ENCODE data around the gene C16orf74. TPM values are rescaled to one million over a fixed set of nuclear protein-coding genes. Genes with fewer than 3 reads are reported as not detected.

C16orf74 gene
- total and polyA plus RNA-seq, 12 donors: 0.16 to 3.2 (median 0.46) TPM; not detected in 1

DNA sequence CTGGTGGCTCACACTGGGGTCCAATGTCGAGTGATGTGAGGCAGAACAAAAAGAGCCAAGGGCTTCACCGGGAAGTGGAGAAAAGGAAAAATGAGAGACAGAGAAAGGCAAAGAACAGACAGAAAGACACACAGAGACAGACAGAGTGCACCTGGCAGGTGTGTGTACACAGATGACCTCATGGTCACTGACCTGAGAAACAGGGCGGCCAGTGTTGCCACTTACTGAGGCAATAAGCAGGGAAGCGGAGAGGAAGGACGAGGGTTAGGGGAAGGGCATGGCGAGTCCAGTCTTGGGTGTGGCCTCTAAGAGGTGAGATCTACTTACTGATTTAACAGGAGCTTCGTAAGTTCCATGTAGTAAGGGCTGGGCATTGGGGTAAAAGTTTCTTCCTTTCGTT, 69.6 kb downstream of the C16orf74 start:
- 90 to 97% (median 95%) methylated on average over 8 of the region's 8 CpGs for WGBS, 4 donors
- intact Hi-C loops (cut with DNase I): no loop called here
- H3K4me3 ChIP-seq: no peak overlapping the region
- TF ChIP-seq, protein P1, sequence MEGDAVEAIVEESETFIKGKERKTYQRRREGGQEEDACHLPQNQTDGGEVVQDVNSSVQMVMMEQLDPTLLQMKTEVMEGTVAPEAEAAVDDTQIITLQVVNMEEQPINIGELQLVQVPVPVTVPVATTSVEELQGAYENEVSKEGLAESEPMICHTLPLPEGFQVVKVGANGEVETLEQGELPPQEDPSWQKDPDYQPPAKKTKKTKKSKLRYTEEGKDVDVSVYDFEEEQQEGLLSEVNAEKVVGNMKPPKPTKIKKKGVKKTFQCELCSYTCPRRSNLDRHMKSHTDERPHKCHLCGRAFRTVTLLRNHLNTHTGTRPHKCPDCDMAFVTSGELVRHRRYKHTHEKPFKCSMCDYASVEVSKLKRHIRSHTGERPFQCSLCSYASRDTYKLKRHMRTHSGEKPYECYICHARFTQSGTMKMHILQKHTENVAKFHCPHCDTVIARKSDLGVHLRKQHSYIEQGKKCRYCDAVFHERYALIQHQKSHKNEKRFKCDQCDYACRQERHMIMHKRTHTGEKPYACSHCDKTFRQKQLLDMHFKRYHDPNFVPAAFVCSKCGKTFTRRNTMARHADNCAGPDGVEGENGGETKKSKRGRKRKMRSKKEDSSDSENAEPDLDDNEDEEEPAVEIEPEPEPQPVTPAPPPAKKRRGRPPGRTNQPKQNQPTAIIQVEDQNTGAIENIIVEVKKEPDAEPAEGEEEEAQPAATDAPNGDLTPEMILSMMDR (IDR thresholded peaks at IDR 0.05): no peak
- no peak for TF ChIP-seq POLR2A (IDR thresholded peaks at IDR 0.05)
- DNase-seq: no peak
- H3K27me3 ChIP-seq: no peaks in the 10 kb centered on the region
- H3K9me3 ChIP-seq (replicated peaks in 1 of 3): no peaks in the 10 kb centered on the region
- no peaks in the 10 kb centered on the region for H3K4me1 ChIP-seq (replicated peaks in 1 of 2)
- peaks cover 0 to 8% of the 10 kb centered on the region in 2 donors for H3K36me3 ChIP-seq (replicated peaks in 1 of 2)
- no peak overlapping the region for H3K27ac ChIP-seq

DNA sequence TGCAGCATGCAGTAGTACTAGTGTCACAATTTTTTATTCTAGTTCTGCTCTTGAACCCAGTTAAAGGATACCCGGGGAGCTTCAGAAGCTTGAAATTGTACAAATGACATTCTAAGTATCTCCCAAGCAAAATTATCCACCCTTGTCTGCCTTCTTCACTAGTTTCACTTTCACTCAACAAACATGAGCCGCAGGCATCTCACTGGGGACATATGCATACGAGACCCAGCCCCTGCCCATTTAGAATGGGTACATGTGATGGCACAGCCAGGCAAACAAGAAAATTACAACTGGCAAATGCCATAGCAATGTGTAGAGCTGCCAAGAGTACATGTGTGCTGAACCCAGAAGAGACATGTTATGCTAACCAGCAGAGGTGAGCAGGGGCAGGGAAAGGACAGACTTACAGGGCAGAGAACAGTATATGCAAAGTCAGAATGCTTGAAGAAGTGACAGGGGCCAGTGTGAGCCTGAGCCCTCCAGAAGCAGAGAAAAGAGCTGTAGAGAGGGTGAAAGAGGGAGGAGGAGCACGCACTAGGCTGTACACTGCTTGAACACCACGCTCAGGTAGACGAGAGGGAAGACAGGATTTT, 70.4 kb downstream of the C16orf74 start:
- Histone ChIP-seq H3K27me3 (no peaks in the 10 kb centered on the region), H3K27ac (no peak overlapping the region), H3K4me3 (no peak overlapping the region), H3K4me1 (replicated peaks in 1 of 2) (peaks cover 0 to 2% of the 10 kb centered on the region in 2 donors), H3K36me3 (replicated peaks in 1 of 2) (peaks cover 0 to 13% of the 10 kb centered on the region in 2 donors), H3K9me3 (replicated peaks in 1 of 3) (no peaks in the 10 kb centered on the region)
- WGBS, 4 donors: 89 to 94% (median 92%) methylated on average over 5 to 6 of the region's 6 CpGs
- TF ChIP-seq POLR2A (IDR thresholded peaks at IDR 0.05): no peak
- TF ChIP-seq, protein P1 (IDR thresholded peaks at IDR 0.05): no peak
- intact Hi-C loops (cut with DNase I): no loop called here
- no peak for DNase-seq

DNA sequence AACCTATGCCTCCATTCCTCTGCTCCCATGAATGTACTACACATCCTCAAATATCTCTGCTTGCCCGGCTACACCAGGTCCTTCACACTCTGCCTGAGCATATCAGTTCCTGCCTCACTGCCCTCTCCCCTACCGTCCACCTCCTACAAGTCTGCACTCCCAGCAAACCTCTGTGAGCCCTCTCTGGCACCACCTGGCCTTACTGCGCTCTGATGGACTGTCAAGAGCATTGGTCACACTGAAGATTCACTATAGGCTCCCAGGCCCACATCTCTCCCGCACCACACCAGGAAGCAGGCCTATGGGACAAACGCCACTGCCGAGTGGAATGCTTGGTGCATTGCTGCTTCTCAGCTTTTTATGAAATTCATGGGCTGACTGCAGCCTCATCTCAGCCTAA, 71.0 kb downstream of the C16orf74 start:
- intact Hi-C loops (cut with DNase I): no loop called here
- 89 to 96% (median 90%) methylated on average over 6 of the region's 6 CpGs for WGBS, 4 donors
- Histone ChIP-seq H3K27me3 (no peaks in the 10 kb centered on the region), H3K9me3 (replicated peaks in 1 of 3) (no peaks in the 10 kb centered on the region), H3K4me1 (replicated peaks in 1 of 2) (peaks cover 0 to 8% of the 10 kb centered on the region in 2 donors), H3K36me3 (replicated peaks in 1 of 2) (peaks cover 0 to 18% of the 10 kb centered on the region in 2 donors), H3K27ac (no peak overlapping the region), H3K4me3 (no peak overlapping the region)
- TF ChIP-seq POLR2A (IDR thresholded peaks at IDR 0.05): no peak
- TF ChIP-seq, protein P1 (IDR thresholded peaks at IDR 0.05): no peak
- DNase-seq: no peak

DNA sequence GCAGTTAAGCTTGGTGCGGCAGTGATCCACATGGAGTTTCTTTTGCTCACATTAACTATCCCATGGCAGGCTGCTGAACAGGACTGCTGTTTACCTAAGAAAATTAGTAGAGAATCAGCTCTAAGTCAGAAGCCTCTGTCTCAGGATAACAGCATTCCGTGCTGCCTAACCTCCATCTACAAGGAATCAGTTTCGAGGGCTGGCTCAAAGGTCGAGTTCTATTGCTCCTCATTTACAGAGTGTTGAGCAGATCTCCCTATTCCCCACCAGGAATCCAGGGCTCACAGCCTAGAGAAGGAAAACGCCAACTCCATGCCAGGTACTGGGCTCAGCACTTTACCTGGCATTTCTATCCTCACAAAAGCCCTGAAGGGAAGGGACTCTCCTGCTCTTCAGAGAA, 72.1 kb downstream of the C16orf74 start:
- no peak overlapping the region for H3K27ac ChIP-seq
- peaks cover 0 to 18% of the 10 kb centered on the region in 2 donors for H3K36me3 ChIP-seq (replicated peaks in 1 of 2)
- peaks cover 10 to 18% of the 10 kb centered on the region in 2 donors for H3K4me1 ChIP-seq (replicated peaks in 1 of 2)
- no peak for DNase-seq
- intact Hi-C loops (cut with DNase I): no loop called here
- TF ChIP-seq, protein P1 (IDR thresholded peaks at IDR 0.05): no peak
- TF ChIP-seq POLR2A (IDR thresholded peaks at IDR 0.05): no peak
- no peaks in the 10 kb centered on the region for H3K27me3 ChIP-seq
- no peak overlapping the region for H3K4me3 ChIP-seq
- 88 to 94% (median 90%) methylated on average over 5 of the region's 5 CpGs for WGBS, 4 donors
- H3K9me3 ChIP-seq (replicated peaks in 1 of 3): no peaks in the 10 kb centered on the region
